ENCODE results near the gene NUP50. TPM values are rescaled to one million over a fixed set of nuclear protein-coding genes. Genes with fewer than 3 reads are reported as not detected.

NUP50 gene
- total and polyA plus RNA-seq, 2 donors (not counting 1 experiment from before 2014, with no cell fraction given): 9.1 to 105 TPM

DNA sequence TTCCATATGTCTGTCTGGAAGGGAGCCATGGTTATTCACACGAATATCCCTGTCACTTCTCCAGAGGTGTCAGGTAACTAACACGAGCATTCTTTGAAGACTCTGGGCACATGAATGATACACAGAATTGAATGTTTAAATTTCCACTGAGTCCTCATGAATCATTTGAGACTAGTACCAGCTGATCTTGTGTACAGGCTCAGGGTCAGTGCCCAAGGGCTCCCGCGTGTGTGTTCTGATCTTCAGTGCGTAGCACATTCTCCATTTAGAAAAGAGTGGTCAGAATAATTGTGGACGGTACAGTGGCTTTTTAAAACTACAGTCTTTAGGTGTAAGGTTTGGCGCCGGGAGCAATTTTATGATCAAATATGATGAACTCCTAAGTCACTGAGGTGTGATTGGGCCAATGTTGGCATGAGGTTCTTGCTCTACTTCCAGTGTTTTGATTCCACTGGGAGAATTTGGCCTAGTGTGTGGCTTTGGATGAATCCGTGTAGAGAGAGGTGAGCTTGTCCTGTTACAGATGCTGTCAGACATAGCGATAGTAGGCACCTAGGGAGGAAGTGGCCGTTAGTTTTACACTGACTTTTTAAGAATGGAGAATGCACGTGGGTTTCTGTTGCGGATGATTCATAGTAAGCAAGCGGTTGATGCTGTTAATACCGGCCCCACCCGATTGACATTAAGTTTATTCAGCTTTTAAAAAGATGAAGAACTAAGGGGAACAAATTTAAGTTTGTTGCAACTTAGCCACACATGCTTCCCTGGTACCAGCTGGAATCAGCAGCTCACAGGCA is 22.2 kb downstream of the NUP50 start:
- no peaks in the 10 kb centered on the region for H3K27me3 ChIP-seq (replicated peaks in 1 of 4; ENCODE audit: control extremely low read depth in 1 of 4, control insufficient read depth in 3 of 4, insufficient read depth in 4 of 4, low read length in 3 of 4)
- WGBS (ENCODE audit: insufficient coverage): 86% methylated on average over 10 of the region's 16 CpGs
- Mint-ChIP-seq H3K27me3 (no peaks in the 10 kb centered on the region), H3K4me1 (no peaks in the 10 kb centered on the region), H3K27ac (no peak overlapping the region), H3K4me3 (no peak overlapping the region), H3K9me3 (ENCODE audit: insufficient read depth) (no peaks in the 10 kb centered on the region)
- H3K36me3 ChIP-seq (replicated peaks in 1 of 2; ENCODE audit: control extremely low read depth in 1 of 2, control insufficient read depth in 1 of 2, extremely low read depth in 1 of 2, insufficient read depth in 2 of 2, low read length in 1 of 2): peaks cover 0 to 55% of the 10 kb centered on the region in 2 experiments
- no peak overlapping the region for H2AFZ ChIP-seq (ENCODE audit: insufficient read depth, low read depth, low read length, poor library complexity, severe bottlenecking)
- ATAC-seq (ENCODE audit: low read depth): no peak
- DNase-seq: no peak
- peaks cover 10% of the 10 kb centered on the region for H4K20me1 ChIP-seq (ENCODE audit: control insufficient read depth, insufficient read depth, low read length, poor library complexity, severe bottlenecking)
- TF ChIP-seq, protein P1, sequence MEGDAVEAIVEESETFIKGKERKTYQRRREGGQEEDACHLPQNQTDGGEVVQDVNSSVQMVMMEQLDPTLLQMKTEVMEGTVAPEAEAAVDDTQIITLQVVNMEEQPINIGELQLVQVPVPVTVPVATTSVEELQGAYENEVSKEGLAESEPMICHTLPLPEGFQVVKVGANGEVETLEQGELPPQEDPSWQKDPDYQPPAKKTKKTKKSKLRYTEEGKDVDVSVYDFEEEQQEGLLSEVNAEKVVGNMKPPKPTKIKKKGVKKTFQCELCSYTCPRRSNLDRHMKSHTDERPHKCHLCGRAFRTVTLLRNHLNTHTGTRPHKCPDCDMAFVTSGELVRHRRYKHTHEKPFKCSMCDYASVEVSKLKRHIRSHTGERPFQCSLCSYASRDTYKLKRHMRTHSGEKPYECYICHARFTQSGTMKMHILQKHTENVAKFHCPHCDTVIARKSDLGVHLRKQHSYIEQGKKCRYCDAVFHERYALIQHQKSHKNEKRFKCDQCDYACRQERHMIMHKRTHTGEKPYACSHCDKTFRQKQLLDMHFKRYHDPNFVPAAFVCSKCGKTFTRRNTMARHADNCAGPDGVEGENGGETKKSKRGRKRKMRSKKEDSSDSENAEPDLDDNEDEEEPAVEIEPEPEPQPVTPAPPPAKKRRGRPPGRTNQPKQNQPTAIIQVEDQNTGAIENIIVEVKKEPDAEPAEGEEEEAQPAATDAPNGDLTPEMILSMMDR (IDR thresholded peaks at IDR 0.05): no peak
- no peak for TF ChIP-seq EZH2 (IDR thresholded peaks at IDR 0.05; ENCODE audit: borderline replicate concordance, insufficient read depth, low read depth, low read length, poor library complexity, severe bottlenecking)
- H3K4me3 ChIP-seq (ENCODE audit: control extremely low read depth in 1 of 5, extremely low read depth in 1 of 5, insufficient read depth in 1 of 5, low read depth in 2 of 5, low read length in 4 of 5): no peak overlapping the region
- H3K4me1 ChIP-seq (ENCODE audit: control insufficient read depth in 2 of 2, insufficient read depth in 2 of 2, low read length in 2 of 2): no peaks in the 10 kb centered on the region
- no peak overlapping the region for H3K4me2 ChIP-seq (replicated peaks; ENCODE audit: low read depth, low read length, poor library complexity, severe bottlenecking)
- no peak overlapping the region for H3K9ac ChIP-seq (ENCODE audit: low read length)
- no peaks in the 10 kb centered on the region for H3K79me2 ChIP-seq (ENCODE audit: control insufficient read depth, insufficient read depth, low read length)
- H3K9me3 ChIP-seq (ENCODE audit: control extremely low read depth in 1 of 3, control insufficient read depth in 2 of 3, insufficient read depth in 1 of 3, low read length in 2 of 3): no peaks in the 10 kb centered on the region
- no peak overlapping the region for H3K27ac ChIP-seq (ENCODE audit: low read length in 2 of 2)
- intact Hi-C loops (cut with micrococcal nuclease): no loop called here
- CTCF ChIA-PET: no interaction called here
- POLR2A ChIA-PET: no interaction called here

DNA sequence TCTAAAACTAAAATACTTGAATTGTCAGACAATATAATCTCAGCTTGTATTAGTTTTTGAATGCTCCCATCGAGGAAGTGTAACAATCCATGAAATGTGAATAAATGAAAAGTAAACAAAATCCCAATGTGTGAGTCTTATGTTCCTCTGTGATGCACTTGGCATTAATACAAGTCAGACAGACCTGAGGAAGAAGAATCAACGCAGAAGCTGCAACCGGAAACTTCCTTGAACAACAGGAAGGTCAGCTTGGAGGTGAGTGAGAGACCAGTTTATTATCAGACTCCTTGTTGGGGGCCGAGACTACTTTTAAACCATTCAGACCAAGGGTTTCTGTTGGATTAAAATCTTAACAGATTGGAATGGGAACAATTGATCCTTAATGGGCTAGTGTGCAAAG is 24.2 kb downstream of the NUP50 start:
- no peaks in the 10 kb centered on the region for H3K9me3 Mint-ChIP-seq (ENCODE audit: insufficient read depth)
- ChIA-PET POLR2A (no interaction called here), CTCF (no interaction called here)
- no peak overlapping the region for H3K9ac ChIP-seq (ENCODE audit: low read length)
- no CpG with 5 or more reads among the region's 4 CpGs for WGBS (ENCODE audit: insufficient coverage)
- H3K27ac Mint-ChIP-seq: no peak overlapping the region
- ATAC-seq (ENCODE audit: low read depth) (no peak), DNase-seq (no peak)
- H3K9me3 ChIP-seq (ENCODE audit: control extremely low read depth in 1 of 3, control insufficient read depth in 2 of 3, insufficient read depth in 1 of 3, low read length in 2 of 3): no peaks in the 10 kb centered on the region
- H3K27me3 Mint-ChIP-seq: no peaks in the 10 kb centered on the region
- intact Hi-C loops (cut with micrococcal nuclease): no loop called here
- H3K27me3 ChIP-seq (replicated peaks in 1 of 4; ENCODE audit: control extremely low read depth in 1 of 4, control insufficient read depth in 3 of 4, insufficient read depth in 4 of 4, low read length in 3 of 4): no peaks in the 10 kb centered on the region
- H3K4me3 Mint-ChIP-seq: no peak overlapping the region
- H3K4me1 Mint-ChIP-seq: no peaks in the 10 kb centered on the region
- no peak overlapping the region for H3K27ac ChIP-seq (ENCODE audit: low read length in 2 of 2)
- H3K4me1 ChIP-seq (ENCODE audit: control insufficient read depth in 2 of 2, insufficient read depth in 2 of 2, low read length in 2 of 2): no peaks in the 10 kb centered on the region
- peaks cover 4% of the 10 kb centered on the region for H4K20me1 ChIP-seq (ENCODE audit: control insufficient read depth, insufficient read depth, low read length, poor library complexity, severe bottlenecking)
- no peak overlapping the region for H3K4me2 ChIP-seq (replicated peaks; ENCODE audit: low read depth, low read length, poor library complexity, severe bottlenecking)
- H3K79me2 ChIP-seq (ENCODE audit: control insufficient read depth, insufficient read depth, low read length): no peaks in the 10 kb centered on the region
- TF ChIP-seq, protein P1 (IDR thresholded peaks at IDR 0.05): no peak
- TF ChIP-seq EZH2 (IDR thresholded peaks at IDR 0.05; ENCODE audit: borderline replicate concordance, insufficient read depth, low read depth, low read length, poor library complexity, severe bottlenecking): no peak
- peaks cover 0 to 39% of the 10 kb centered on the region in 2 experiments for H3K36me3 ChIP-seq (replicated peaks in 1 of 2; ENCODE audit: control extremely low read depth in 1 of 2, control insufficient read depth in 1 of 2, extremely low read depth in 1 of 2, insufficient read depth in 2 of 2, low read length in 1 of 2)
- no peak overlapping the region for H2AFZ ChIP-seq (ENCODE audit: insufficient read depth, low read depth, low read length, poor library complexity, severe bottlenecking)
- no peak overlapping the region for H3K4me3 ChIP-seq (ENCODE audit: control extremely low read depth in 1 of 5, extremely low read depth in 1 of 5, insufficient read depth in 1 of 5, low read depth in 2 of 5, low read length in 4 of 5)
